Measurements from ENCODE around the gene RABEP2.

GRCh38 chr16:28943281-28943680, 18.2 kb upstream of the RABEP2 start:
- TF ChIP-seq, protein P1, sequence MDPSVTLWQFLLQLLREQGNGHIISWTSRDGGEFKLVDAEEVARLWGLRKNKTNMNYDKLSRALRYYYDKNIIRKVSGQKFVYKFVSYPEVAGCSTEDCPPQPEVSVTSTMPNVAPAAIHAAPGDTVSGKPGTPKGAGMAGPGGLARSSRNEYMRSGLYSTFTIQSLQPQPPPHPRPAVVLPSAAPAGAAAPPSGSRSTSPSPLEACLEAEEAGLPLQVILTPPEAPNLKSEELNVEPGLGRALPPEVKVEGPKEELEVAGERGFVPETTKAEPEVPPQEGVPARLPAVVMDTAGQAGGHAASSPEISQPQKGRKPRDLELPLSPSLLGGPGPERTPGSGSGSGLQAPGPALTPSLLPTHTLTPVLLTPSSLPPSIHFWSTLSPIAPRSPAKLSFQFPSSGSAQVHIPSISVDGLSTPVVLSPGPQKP (CRISPR knock-in tag; IDR thresholded peaks at IDR 0.05), result no peak
- TF ChIP-seq GABPA (tag; conservative IDR thresholded peaks at IDR 0.05; ENCODE audit: low read depth), result no peak
- TF ChIP-seq HNRNPL (IDR thresholded peaks at IDR 0.05; ENCODE audit: low read depth, low read length), result no peak
- TF ChIP-seq POLR2A (conservative IDR thresholded peaks at IDR 0.05), result no peak
- no peak for TF ChIP-seq KLF13 (tag; IDR thresholded peaks at IDR 0.05; ENCODE audit: borderline replicate concordance, low read depth)
- TF ChIP-seq, protein P2, sequence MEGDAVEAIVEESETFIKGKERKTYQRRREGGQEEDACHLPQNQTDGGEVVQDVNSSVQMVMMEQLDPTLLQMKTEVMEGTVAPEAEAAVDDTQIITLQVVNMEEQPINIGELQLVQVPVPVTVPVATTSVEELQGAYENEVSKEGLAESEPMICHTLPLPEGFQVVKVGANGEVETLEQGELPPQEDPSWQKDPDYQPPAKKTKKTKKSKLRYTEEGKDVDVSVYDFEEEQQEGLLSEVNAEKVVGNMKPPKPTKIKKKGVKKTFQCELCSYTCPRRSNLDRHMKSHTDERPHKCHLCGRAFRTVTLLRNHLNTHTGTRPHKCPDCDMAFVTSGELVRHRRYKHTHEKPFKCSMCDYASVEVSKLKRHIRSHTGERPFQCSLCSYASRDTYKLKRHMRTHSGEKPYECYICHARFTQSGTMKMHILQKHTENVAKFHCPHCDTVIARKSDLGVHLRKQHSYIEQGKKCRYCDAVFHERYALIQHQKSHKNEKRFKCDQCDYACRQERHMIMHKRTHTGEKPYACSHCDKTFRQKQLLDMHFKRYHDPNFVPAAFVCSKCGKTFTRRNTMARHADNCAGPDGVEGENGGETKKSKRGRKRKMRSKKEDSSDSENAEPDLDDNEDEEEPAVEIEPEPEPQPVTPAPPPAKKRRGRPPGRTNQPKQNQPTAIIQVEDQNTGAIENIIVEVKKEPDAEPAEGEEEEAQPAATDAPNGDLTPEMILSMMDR (IDR thresholded peaks at IDR 0.05 in 2 of 3, conservative IDR thresholded peaks at IDR 0.05 in 1 of 3; ENCODE audit: insufficient read depth in 2 of 3, low read depth in 1 of 3, low read length in 3 of 3), result no peak
- TF ChIP-seq ZBTB7A (IDR thresholded peaks at IDR 0.05; ENCODE audit: borderline replicate concordance, control insufficient read depth, low read depth, low read length), result no peak
- TF ChIP-seq RBBP5 (IDR thresholded peaks at IDR 0.05; ENCODE audit: borderline replicate concordance, insufficient read depth, low read length, poor library complexity, severe bottlenecking), result no peak
- no peak for TF ChIP-seq RFX5 (IDR thresholded peaks at IDR 0.05; ENCODE audit: low read depth, low read length)
